ENCODE data around the gene PRR16.

The PRR16 gene

DNA sequence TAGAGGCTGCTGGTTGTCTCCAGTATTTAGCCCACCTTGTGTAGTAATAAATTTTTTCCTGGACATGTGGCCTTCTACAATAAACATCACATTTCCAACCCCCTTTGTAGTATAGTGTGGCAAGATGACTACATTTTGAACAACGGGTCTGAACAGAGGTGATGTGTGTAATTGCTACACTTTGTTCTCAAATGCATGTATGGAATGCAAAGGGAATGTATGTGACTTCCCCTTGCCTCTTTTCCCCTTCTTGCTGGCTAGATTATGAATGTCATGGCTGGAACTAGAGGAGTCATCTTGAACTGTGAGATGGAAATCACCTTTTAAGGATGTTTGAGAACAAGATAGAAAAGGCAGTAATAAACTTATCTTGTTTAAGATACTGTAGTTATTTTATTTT is 54.5 kb downstream of the PRR16 start:
- ATAC-seq, result no peak

DNA sequence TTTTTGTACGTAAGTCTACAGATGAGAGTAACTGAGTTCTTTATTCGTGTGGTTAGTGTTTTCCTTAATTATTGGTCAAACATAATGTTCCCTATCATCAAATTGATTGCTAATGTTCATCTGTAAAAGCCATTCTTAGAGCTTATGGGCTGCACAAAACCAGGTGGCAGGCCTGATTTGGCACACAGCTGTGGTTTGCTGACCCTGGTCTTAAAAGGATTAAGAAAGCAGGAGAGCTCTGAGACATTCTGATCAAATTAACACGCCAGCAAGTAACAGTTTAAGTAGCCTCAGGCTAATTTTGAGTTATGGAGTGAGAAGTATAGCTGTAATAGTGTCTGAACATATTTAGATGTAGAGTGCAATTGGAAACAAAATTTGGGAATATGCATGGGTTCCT is 63.2 kb downstream of the PRR16 start:
- ATAC-seq, result no peak

DNA sequence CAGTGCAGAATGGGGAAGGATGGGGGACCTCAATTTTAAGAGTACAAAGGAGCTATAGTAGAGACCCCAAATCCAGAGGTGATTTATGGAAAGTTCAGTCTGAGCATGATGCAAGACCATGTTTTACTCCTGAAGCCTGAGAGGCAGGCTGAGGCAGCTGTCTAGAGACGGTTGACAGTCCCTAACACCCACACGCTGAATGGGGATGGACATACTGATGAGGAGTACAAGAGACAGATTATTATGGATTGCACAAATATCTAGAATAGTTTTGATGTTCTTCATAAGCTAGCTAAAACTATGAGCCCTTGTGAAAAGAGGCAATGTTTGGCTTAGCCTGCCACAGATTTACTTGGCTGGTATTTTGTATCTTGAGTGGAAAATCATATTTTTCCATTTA is 64.5 kb downstream of the PRR16 start:
- ATAC-seq, result no peak

DNA sequence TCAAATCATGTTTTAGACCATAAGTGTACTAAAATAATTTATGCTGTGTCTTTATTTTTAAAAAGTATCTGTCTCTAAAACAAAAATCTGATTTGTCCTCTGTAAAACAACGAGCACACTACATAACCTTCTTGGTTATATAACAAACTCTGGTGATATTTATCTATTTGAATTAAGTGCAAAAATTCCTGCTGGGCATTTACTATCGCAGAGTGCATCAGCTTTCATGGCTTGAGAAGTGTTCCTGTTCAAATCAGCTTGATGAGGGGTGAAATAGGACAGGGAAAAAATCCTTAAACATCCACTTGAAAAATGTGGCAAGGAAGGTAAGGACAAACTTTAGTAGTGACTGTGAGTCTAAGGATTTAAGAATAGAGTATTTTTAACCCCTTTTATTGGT is 65.3 kb downstream of the PRR16 start:
- ATAC-seq, result no peak

DNA sequence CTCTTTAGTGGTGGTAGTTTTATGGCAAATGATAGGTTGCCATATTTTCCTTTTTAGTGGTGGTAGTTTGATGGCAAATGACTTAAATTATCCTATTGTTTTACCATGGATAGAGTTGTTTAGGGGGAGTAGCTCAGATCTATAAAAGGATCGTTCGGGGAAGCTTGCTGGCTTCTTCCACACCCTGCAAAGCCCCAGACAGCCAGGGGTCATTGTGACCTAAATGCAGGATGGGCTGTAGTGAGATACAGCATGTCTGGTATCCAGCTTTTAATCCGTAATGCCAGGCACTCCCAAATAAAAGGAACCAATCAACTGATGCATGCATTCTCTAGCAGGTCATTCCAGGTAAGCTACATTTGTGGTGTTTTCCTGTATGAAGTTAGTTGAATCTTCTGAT is 67.1 kb downstream of the PRR16 start:
- no peak for ATAC-seq

DNA sequence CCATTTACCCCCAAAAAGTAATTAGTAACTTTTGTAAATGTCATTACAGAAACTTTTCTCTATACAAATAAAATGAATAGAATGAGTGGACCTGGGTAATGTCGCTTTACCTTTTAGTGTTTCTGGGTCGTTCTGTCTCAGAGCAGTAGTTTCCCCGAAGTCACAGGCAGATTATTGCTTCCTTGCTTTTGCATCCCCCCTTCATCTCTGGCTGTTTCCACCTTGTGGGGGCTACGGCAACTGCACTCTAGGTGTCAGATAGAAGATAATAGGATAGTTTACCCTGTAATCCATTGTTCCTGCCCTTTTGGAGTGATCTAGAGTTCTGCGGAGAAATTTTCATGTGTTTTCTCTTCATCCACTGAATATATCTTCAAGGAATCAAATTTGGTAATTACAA is 68.7 kb downstream of the PRR16 start:
- ATAC-seq, result no peak

DNA sequence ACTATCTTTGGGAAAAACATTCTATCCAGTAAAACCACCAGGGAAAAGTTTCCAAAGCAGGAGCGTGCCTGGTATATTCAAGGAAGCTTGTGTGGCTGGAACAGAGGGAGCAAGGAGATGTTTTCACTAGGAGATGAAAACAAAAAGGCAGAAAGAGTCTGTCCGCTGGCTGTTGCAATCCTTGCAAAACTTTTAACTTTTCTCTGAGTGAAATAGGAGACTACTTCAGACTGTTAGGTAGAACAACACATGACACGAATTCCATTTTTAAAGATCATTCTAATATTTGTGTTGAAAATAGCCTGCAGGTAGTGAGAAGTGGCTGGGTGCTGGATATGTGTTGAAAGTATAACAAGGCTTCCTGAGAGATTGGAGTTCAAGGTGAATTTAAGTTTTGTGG is 69.5 kb downstream of the PRR16 start:
- no peak for ATAC-seq

DNA sequence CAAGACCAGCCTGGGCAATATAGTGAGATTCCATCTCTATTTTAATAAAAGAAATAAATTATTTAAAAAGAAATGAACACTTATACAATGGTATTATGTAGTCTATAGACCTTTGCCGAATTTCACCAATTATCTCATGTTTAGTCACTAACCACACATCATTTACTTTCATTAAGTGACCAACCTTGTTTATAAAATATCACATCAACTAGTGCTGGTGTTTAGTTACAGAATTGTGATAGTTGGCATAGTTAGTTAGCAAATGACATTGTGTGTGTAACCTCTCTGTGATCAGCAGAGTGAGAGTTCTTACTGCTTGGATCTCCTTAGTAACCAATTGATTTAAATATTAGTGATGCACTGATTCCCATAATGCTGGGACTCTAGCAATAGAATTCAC is 71.8 kb downstream of the PRR16 start:
- no peak for ATAC-seq

DNA sequence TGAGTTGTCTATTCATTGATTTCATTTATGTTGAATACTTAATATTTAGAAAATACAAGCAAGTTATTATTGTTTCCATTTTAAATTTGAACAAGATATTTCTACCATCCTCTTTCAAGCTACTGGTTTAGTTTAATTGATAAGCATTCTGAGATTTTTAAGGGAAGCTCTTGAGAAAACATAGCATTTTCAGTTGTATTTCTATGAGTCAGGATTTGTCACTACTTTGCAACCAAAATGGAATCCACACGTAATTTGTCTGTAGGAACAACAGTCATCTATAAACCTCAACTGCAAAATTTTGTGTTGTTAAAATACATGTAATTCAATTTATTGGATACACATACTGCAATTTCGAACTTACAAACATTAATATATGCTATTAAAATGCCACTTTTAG is 74.0 kb downstream of the PRR16 start:
- ATAC-seq, result no peak

DNA sequence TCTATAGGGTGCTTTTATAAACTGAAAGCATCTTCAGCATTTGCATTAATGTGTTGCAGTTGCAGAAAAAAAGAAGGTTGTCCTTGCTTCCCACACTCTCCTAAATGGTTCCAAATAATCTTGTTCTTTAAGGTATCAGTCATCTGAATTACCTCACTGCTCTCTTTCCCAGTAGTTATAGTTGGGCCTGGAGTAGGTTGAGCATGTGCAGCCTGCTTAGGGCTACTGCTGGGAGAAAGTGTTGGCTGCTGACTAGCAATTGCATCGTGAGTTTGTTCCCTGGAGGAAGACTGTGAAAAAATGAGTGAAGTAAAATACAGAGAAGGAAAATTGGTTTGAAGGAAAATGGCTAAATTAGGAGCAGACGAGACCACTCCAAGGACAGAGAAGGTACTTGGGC is 74.5 kb downstream of the PRR16 start:
- ATAC-seq, result no peak

DNA sequence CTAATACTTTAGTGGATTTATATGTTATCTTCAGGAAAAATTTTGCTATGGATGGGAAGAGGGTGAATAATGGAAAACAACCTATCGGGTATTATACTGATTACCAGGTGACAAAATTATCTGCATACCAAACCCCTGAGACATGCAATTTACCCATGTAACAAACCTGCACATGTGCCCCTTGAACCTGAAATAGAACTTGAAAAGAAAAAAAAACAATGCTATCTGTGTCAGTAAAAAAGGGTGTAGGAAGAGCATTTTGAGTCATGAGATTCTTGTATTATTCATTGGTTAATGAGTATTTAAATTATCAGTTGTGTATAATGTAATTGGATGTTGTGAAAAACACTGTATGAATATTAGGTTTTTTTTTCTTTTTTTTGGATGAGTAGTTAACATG is 75.4 kb downstream of the PRR16 start:
- no peak for ATAC-seq

DNA sequence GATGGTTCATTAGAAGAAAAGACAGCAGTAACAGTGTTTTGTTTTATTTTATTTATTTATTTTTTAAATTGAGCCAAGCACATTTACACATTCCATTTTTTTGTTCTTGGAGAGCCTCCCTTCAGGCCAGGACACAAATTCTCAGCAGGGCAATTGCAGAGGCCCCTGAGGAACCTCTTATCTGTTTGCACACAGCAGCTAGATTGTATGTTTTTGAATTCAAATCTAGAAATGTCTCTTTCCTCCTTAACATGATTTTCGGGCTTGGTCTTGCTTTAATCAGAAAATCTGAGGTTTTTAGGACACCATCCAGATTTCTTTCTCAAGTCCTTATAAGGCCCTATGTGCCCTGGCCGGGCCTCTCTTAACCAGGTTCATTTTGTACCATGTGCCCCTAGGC is 76.0 kb downstream of the PRR16 start:
- no peak for ATAC-seq

DNA sequence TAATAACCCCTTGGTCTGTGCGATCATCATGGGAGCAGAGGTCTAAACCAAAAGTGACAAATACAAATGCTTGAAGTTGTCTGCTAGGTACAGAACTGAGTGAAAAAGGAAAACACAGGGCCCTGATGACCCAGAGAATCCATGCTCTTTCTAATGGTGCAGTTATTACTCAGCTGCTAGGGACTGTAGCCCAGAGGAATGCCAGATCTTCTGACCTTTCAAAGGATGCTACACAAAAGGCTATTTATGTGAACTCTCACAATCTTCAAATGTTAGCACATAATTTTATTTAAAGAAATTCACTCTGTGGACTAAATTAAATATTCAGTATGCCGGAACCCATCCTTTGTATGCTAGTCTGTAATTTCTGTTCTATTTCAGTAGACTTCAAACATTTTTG is 79.9 kb downstream of the PRR16 start:
- ATAC-seq, result no peak

DNA sequence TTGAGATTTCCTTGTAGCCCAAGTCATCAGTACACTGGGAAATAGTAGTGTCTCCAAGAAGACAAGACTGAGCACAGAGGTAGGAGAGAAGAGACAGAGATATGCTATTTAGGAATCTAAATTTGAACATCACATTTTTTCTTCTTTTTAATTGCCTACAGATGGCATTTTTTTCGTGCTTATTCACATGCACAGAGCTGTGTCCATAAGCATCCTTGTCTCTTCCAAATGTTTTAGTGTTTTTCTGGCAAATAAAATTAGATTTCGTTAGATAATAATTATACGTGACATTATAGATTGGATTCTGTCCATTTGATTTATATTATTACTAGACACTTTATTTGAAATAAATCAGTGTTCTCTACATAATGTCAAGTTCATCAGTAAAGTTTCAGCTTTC is 80.9 kb downstream of the PRR16 start:
- ATAC-seq, result no peak

DNA sequence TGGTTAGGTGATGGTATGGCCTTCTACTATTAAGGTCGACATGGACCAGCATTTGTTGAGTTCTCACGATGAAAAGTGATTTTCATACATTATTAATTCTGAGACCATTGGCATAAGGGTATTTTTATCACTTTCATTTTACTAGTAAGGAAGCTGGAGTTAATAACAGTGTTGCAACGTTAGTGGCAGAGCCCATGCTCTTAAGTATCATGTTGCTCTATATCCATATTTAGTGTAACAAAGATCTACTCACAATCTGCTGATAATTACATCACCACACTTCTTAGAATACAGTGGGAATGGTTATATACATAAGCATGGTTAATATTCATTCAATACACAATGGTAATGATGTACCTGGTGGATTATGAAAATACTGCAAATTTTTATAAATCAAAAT is 81.9 kb downstream of the PRR16 start:
- no peak for ATAC-seq

DNA sequence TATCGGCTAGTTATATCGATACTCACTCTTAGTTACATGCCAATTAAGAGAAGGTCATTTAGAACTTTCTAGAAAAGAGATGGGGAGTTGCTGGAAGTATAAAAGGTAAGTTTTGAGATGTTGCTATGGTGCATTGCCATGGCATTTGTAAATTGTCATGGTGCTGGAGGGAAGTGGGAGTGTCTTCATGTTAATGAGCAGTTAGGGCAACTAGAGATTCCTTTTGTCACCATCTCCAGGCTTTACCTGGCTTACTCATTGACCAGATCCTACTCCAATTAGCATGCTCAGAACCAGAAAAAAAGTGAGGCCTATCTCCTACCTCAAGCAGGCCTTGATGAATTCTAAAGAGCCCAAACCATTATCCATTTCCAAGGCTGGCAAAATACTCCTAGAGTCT is 82.8 kb downstream of the PRR16 start:
- no peak for ATAC-seq

DNA sequence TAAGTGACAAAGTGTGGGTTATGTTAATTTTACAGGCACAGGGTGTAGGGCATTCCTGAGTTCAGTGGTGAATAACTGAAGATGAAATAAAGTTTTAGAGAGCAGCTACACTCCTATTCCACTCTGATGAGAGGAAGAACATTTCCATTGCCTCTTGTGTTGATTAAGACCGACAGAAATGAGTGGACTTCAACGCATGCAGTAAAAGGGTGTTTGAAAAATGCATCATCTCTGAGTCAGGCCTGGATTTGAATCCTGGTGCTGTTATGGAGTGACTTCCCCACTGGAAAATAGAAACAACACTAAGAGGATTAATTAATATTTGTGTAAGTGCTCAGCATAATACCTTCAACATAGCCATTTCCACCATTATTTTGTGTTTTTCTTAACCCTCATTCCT is 86.3 kb downstream of the PRR16 start:
- no peak for ATAC-seq

DNA sequence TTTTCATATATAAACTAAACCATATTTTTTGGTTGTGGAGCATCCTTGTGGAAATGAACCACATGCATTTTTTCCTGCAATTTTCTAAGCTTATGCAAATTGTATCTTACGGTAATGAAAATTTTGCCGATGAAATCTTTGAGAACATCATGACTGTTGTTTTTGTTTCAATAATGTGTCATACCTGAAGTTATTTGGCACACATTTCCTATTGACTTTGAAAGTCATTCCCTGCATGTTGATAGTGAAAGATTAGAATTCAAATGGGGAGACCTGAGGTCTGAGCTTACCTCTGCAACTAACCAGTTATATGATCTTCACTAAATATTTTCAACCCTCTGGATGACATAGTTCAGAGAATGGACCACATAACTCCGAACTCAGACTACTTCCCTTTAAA is 88.5 kb downstream of the PRR16 start:
- ATAC-seq, result no peak

DNA sequence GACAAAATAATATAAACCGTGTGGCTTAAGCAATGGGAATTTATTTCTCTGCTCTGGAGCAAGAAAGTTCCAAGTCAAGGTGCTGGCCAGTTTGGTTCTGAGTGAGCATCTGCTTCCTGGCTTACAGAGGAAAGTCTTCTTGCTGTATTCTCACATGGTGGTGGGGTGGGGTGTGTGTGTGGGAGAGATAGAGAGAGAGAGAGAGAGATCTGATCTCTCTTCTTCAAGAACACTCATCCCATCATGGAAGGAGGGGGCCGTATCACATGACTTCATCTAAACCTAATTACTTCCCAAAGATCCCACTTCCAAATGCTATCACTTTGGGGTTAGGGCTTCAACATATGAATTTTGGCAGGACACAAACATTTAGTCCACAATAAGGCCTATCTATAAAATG is 91.2 kb downstream of the PRR16 start:
- no peak for ATAC-seq

DNA sequence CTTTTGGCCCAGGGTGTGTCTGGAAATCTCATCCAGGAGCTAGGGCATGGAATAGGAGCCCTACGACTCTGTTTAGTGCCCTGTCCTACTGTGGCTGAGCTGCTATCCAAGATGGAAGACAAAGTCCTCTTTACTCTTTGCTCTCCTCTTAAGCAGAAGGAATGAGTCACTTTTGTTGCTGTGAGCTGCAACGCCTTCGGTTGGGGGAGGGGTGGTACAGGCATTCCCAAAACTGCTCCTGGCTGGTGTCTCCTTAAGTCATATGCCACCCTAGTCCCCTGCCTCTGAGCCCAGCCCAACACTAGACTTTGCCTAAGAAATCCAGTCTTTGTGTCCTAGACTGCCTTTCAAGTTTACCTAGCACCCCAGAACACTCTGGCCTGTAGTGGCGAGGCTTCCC is 99.9 kb downstream of the PRR16 start:
- no peak for ATAC-seq

DNA sequence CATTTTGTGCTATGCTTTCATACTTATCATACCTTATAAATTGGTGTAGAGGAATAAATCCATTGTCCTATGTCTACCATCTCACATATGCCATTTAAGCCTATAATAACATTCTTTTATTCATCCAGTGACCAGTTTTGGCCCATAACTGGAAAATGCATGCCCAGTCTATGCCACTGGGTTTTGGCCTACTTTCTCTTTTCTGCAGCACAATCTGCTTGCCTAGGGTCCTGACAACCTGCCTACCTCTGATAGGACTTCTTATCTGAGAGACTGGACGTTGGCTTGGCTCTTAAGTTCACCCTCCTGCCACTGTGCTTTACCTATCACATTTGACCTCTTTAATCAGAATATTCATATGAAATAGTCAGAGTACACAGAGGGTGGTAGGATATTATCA is 103.0 kb downstream of the PRR16 start:
- ATAC-seq, result no peak

DNA sequence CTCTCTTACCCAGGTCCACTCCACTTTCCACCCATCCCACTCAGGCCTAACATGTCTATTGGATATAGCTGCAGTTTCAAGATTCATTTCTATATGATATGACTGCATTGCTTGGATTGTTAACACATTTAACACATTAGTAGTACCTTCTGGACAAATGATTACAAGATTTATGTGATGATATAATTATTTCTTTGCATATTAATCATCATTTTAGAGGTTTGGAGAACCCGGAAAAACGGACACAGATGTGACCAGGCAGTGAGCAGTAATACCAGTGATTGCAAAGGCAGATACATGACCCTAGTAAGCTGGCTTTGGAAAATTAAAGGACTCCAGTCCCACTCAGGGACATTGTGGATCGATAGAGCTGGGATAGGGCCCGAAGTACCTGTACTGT is 103.8 kb downstream of the PRR16 start:
- ATAC-seq, result no peak

DNA sequence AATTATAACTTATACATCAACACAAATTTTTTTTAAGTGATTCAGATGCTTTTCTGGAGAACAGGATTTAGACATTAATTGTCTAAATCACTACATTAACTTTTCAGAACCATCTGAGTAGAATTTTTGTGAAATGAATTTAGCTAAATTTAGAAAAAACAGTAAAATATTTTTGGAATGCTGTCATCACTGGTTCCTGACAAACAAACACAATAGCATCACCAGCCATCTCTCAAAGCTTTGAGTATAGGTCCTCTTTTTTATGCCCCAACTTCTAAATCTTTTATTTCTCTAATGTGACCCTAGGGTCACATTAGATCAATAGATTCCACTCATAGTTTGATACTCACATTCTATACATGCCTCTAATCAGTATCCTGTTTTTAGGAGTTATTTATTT is 104.6 kb downstream of the PRR16 start:
- no peak for ATAC-seq

DNA sequence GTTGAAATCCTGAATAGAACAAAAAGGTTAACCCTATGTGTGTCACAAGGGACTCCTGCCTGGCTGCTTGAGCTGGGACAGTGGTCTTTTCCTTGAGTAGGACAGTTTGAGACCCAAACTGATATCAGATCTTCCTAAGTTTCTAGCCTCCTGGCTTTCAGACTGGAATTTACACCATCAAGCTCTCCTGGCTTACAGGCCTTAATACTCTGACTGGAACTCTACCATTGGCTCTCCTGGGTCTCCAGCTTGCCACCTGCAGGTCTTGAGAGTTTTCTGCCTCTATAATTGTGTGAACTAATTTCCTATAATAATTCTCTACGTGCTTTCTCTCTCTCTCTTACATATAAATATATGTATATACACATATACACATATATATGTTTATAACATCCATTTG is 112.5 kb downstream of the PRR16 start:
- no peak for ATAC-seq

DNA sequence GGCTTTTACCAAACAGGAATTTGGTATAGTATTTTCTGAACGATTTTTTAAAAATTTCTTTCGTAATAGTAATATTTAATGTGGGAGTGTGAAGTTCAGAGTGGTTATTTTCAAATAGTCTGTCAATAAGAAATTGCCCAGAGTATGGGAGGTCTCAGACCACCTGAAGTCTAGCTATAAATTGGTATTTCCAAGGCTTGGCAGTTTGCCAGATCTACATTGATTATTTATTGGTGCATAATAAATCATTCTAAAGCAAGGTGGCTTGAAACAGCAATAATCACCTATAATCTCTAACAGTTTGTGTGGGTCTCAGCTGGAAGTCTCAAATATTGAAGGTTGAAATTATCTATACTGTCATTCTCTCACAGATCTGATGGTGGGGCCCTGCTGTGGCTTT is 118.5 kb downstream of the PRR16 start:
- ATAC-seq, result no peak

DNA sequence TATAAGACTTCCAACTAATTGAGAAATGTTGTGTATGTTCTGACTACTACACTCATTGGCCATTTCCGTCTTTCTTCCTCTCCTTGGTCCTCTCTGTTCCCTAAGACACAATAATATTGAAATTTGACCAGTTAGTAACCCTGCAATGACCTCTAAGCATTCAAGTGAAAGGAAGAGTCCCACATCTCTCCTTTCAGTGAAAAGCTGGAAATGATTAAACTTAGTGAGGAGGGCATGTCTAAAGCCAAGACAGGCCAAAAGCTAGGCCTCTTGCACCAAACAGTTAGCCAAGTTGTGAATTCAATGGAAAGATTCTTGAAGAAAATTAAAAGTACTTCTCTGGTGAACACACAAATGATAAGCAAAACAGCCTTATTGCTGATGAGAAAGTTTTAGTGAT is 122.5 kb downstream of the PRR16 start:
- ATAC-seq, result no peak

Data from activated CD4-positive, CD25-positive, alpha-beta regulatory T cell treated with anti-CD3 and anti-CD28 coated beads, Interleukin-2, amount 50 U/mL, for 24 hours (primary cell).